IMR-90 (cell line): ENCODE measurements around the gene OSCP1. TPM values are rescaled to one million over a fixed set of nuclear protein-coding genes. Genes with fewer than 3 reads are reported as not detected.

ENCODE experiments used
- ATAC-seq: fragments of 200-7000 bp; cut with Tn5 transposase; 2 replicates; pipeline ENCODE4 v1.9.1; 2020; ENCODE audit warnings: low read depth, mild to moderate bottlenecking, moderate library complexity
- BruUV-seq: library from RNA; stranded (reverse); fragments of 400-500 nt; replicated peaks from 2 replicates; lab custom pipeline; 2021; lab: Mats Ljungman, UMichigan
- CTCF ChIA-PET: fragments of 300-600 bp; formaldehyde crosslinking; extraction: SDS; loops from one replicate; lab custom pipeline; 2021; ENCODE audit warnings: antibody characterized with exemption; lab: Yijun Ruan, JAX
- POLR2A ChIA-PET: fragments of 300-600 bp; sonication (Branson Sonifier 250); formaldehyde crosslinking; loops from one replicate; lab custom pipeline; 2022; ENCODE audit warnings: antibody characterized with exemption; ENCODE audit not compliant: unreplicated experiment; lab: Charles Lee
- DNase-seq: peaks from one replicate; pipeline ENCODE4 v3.0.0; 2013
- H2AFZ ChIP-seq: replicated peaks from 2 replicates; pipeline ENCODE3; 2013; ENCODE audit warnings: low read length, mild to moderate bottlenecking; ENCODE audit not compliant: poor library complexity
- H2AK5ac ChIP-seq: 2 replicates; pipeline ENCODE4 v1.6.1; 2013; ENCODE audit warnings: low read depth, low read length, inconsistent platforms
- H2AK9ac ChIP-seq: replicated peaks from 2 replicates; pipeline ENCODE3; 2013; ENCODE audit warnings: mild to moderate bottlenecking, low read depth, low read length, moderate library complexity; ENCODE audit not compliant: poor library complexity
- H2BK120ac ChIP-seq: 2 replicates; pipeline ENCODE4 v1.6.1; 2013; ENCODE audit warnings: low read depth, low read length, inconsistent platforms
- H2BK15ac ChIP-seq: 3 replicates; pipeline ENCODE4 v1.6.1; 2013; ENCODE audit warnings: low read depth, low read length, inconsistent platforms
- H2BK20ac ChIP-seq: 2 replicates; pipeline ENCODE4 v1.6.1; 2013; ENCODE audit warnings: low read depth, mild to moderate bottlenecking, inconsistent platforms, low read length, moderate library complexity
- H2BK5ac ChIP-seq: 2 replicates; pipeline ENCODE4 v1.6.1; 2013; ENCODE audit warnings: mild to moderate bottlenecking, low read depth, low read length, inconsistent platforms; ENCODE audit not compliant: poor library complexity, severe bottlenecking
- H3K14ac ChIP-seq: replicated peaks from 2 replicates; pipeline ENCODE4 v1.6.1; 2013; ENCODE audit warnings: low read depth, low read length, inconsistent platforms
- H3K18ac ChIP-seq: 2 replicates; pipeline ENCODE4 v1.6.1; 2013; ENCODE audit warnings: low read depth, low read length, control low read depth
- H3K23ac ChIP-seq: 2 replicates; pipeline ENCODE4 v1.6.1; 2013; ENCODE audit warnings: low read depth, low read length, inconsistent platforms
- H3K27ac ChIP-seq: 2 replicates; pipeline ENCODE4 v1.5.1; 2013; ENCODE audit warnings: mild to moderate bottlenecking, control low read depth, low read length; ENCODE audit not compliant: insufficient read depth
- H3K27me3 ChIP-seq: 2 replicates; pipeline ENCODE4 v1.6.1; 2013; ENCODE audit warnings: low read length; ENCODE audit not compliant: control insufficient read depth, insufficient read depth
- H3K36me3 ChIP-seq: 2 replicates; pipeline ENCODE4 v1.6.1; 2013; ENCODE audit warnings: low read length, mixed read lengths; ENCODE audit not compliant: control insufficient read depth, insufficient read depth
- H3K4ac ChIP-seq: 2 replicates; pipeline ENCODE4 v1.6.1; 2013; ENCODE audit warnings: low read depth, low read length, inconsistent platforms
- H3K4me1 ChIP-seq: 2 replicates; pipeline ENCODE4 v1.6.1; 2013; ENCODE audit warnings: low read length, mixed read lengths; ENCODE audit not compliant: control insufficient read depth, insufficient read depth
- H3K4me2 ChIP-seq: 2 replicates; pipeline ENCODE4 v1.6.1; 2013; ENCODE audit warnings: low read depth, mild to moderate bottlenecking, control low read depth, low read length, moderate library complexity
- H3K4me3 ChIP-seq: 2 replicates; pipeline ENCODE4 v1.5.1; 2013; ENCODE audit warnings: low read depth, mild to moderate bottlenecking, control low read depth, low read length, moderate library complexity; ENCODE audit not compliant: insufficient read depth
- H3K56ac ChIP-seq: 2 replicates; pipeline ENCODE4 v1.6.1; 2013; ENCODE audit warnings: low read length, inconsistent platforms; ENCODE audit not compliant: insufficient read depth; ENCODE audit errors: extremely low read depth
- H3K79me1 ChIP-seq, 2 experiments: 2 replicates each; pipeline ENCODE4 v1.6.1; 2013; ENCODE audit warnings: low read length in 2 of 2, inconsistent platforms in 1 of 2, low read depth in 1 of 2
- H3K9ac ChIP-seq: 2 replicates; pipeline ENCODE4 v1.6.1; 2013; ENCODE audit warnings: low read depth, low read length, control low read depth
- H3K9me1 ChIP-seq: 2 replicates; pipeline ENCODE4 v1.6.1; 2013; ENCODE audit warnings: low read length, inconsistent platforms; ENCODE audit not compliant: insufficient read depth
- H3K9me3 ChIP-seq: 2 replicates; pipeline ENCODE4 v1.6.1; 2013; ENCODE audit warnings: low read length; ENCODE audit not compliant: control insufficient read depth, insufficient read depth
- H4K20me1 ChIP-seq: 2 replicates; pipeline ENCODE4 v1.6.1; 2013; ENCODE audit warnings: low read length, inconsistent platforms; ENCODE audit not compliant: insufficient read depth
- H4K5ac ChIP-seq: 2 replicates; pipeline ENCODE4 v1.6.1; 2013; ENCODE audit warnings: mild to moderate bottlenecking, low read depth, low read length, control low read depth
- H4K8ac ChIP-seq, 2 experiments: 2 replicates each; pipeline ENCODE4 v1.6.1; 2013; ENCODE audit warnings: low read depth in 2 of 2, low read length in 2 of 2, control low read depth in 1 of 2, inconsistent platforms in 1 of 2
- H4K91ac ChIP-seq: 2 replicates; pipeline ENCODE4 v1.6.1; 2013; ENCODE audit warnings: low read depth, low read length, inconsistent platforms; ENCODE audit not compliant: insufficient read depth
- BHLHE40 ChIP-seq: fragments of 150-350 bp; IDR thresholded peaks from 2 replicates; pipeline ENCODE4 v1.6.1; 2016; ENCODE audit warnings: mild to moderate bottlenecking, low read depth, low read length
- CEBPB ChIP-seq: IDR thresholded peaks from 2 replicates; pipeline ENCODE4 v1.6.1; 2012; ENCODE audit warnings: low read depth, low read length, improper control_type of control experiment
- CHD1 ChIP-seq: IDR thresholded peaks from 2 replicates; pipeline ENCODE4 v1.6.1; 2012; ENCODE audit warnings: low read depth, low read length, improper control_type of control experiment
- CTCF ChIP-seq: conservative IDR thresholded peaks from 2 replicates; pipeline ENCODE4 v1.5.1; 2012; ENCODE audit warnings: mild to moderate bottlenecking, low read depth, low read length, improper control_type of control experiment
- ELK1 ChIP-seq: fragments of 150-350 bp; IDR thresholded peaks from 2 replicates; pipeline ENCODE4 v1.6.1; 2016; ENCODE audit warnings: low read depth, mild to moderate bottlenecking, low read length, moderate library complexity, borderline replicate concordance
- FOS ChIP-seq: fragments of 150-350 bp; IDR thresholded peaks from 2 replicates; pipeline ENCODE4 v1.6.1; 2016; ENCODE audit warnings: low read depth, low read length
- MAFK ChIP-seq: IDR thresholded peaks from 2 replicates; pipeline ENCODE4 v1.6.1; 2012; ENCODE audit warnings: low read depth, low read length, improper control_type of control experiment
- MAZ ChIP-seq: IDR thresholded peaks from 2 replicates; pipeline ENCODE4 v1.6.1; 2012; ENCODE audit warnings: low read depth, mild to moderate bottlenecking, low read length, improper control_type of control experiment, moderate library complexity, borderline replicate concordance
- MXI1 ChIP-seq: IDR thresholded peaks from 2 replicates; pipeline ENCODE4 v1.6.1; 2012; ENCODE audit warnings: low read depth, mild to moderate bottlenecking, low read length, moderate library complexity, borderline replicate concordance
- NFE2L2 ChIP-seq: fragments of 150-350 bp; IDR thresholded peaks from 2 replicates; pipeline ENCODE4 v1.6.1; 2016; ENCODE audit warnings: low read depth, mild to moderate bottlenecking, low read length
- POLR2A ChIP-seq: IDR thresholded peaks from 2 replicates; pipeline ENCODE4 v1.6.1; 2012; ENCODE audit warnings: mild to moderate bottlenecking, low read depth, low read length
- RAD21 ChIP-seq: IDR thresholded peaks from 2 replicates; pipeline ENCODE4 v1.6.1; 2012; ENCODE audit warnings: low read length, improper control_type of control experiment
- RCOR1 ChIP-seq: IDR thresholded peaks from 2 replicates; pipeline ENCODE4 v1.6.1; 2012; ENCODE audit warnings: mild to moderate bottlenecking, low read length, improper control_type of control experiment; ENCODE audit not compliant: insufficient replicate concordance
- RFX5 ChIP-seq: IDR thresholded peaks from 2 replicates; pipeline ENCODE4 v1.8.0; 2012; ENCODE audit warnings: low read depth, mild to moderate bottlenecking, low read length, moderate library complexity
- SMC3 ChIP-seq: fragments of 150-350 bp; IDR thresholded peaks from 2 replicates; pipeline ENCODE4 v1.6.1; 2016; ENCODE audit warnings: low read depth, mild to moderate bottlenecking, antibody characterized with exemption, low read length, moderate library complexity
- USF2 ChIP-seq: fragments of 150-350 bp; IDR thresholded peaks from 2 replicates; pipeline ENCODE4 v1.6.1; 2017; ENCODE audit warnings: mild to moderate bottlenecking, antibody characterized with exemption, low read length, low read depth
- WGBS, 2 experiments: methylation state at CpG; one replicate each; pipeline versions ENCODE4 v1.1.5 to v1.1.7; 2013; ENCODE audit warnings: missing lambda C conversion rate in 2 of 2; ENCODE audit not compliant: insufficient read length in 1 of 2; ENCODE audit errors: extremely low coverage in 2 of 2; 5-methylcytosine and 5-hydroxymethylcytosine counted together
- dilution Hi-C: fragments of 300-500 bp; cut with HindIII; formaldehyde crosslinking; loops from one replicate; pipeline ENCODE4 v1.14.3; 2018; ENCODE audit warnings: low sequenced_read_pairs; ENCODE audit not compliant: unreplicated experiment
- in situ Hi-C: fragments of 300-500 bp; cut with MboI; formaldehyde crosslinking; loops from 3 replicates; pipeline ENCODE4 v1.14.3; 2019; ENCODE audit warnings: low sequenced_read_pairs, inconsistent platforms, mixed read lengths
- intact Hi-C: fragments of 100-400 bp; cut with micrococcal nuclease; formaldehyde crosslinking; loops from 2 replicates; pipeline ENCODE4 v1.10.0; 2022
- polyA plus RNA-seq, 3 experiments: library from polyadenylated mRNA; depleted of rRNA; stranded (reverse); fragments of >200 nt; gene quantifications; 2 replicates each; pipeline ENCODE4 v1.2.3, GENCODE V29; 2012; ENCODE audit warnings: low replicate concordance in 1 of 3
- total RNA-seq: library from RNA; depleted of rRNA; stranded (reverse); fragments of >200 nt; gene quantifications from 2 replicates; pipeline ENCODE4 v1.2.3, GENCODE V29; 2012

OSCP1 gene
- total and polyA plus RNA-seq, 2 of the 4 experiments (the other 2 are of a cell fraction), result 7.8 to 11.8 TPM

GRCh38 chr1:36440044-36440443 is 10.2 kb downstream of the OSCP1 start:
- BruUV-seq, result no TSS peak
- Histone ChIP-seq H3K27me3 (no peaks in the 10 kb centered on the region), H4K8ac (no peak overlapping the region)

More at GRCh38 chr1:36440044-36440443, 10.2 kb downstream of the OSCP1 start:
- H3K9ac ChIP-seq, result no peak overlapping the region
- H3K14ac ChIP-seq, result no peak overlapping the region
- dilution Hi-C loops, result no loop called here
- H3K79me1 ChIP-seq, result no peaks in the 10 kb centered on the region
- no CpG with 5 or more reads among the region's 3 CpGs for WGBS, 2 experiments
- no peak overlapping the region for H2BK120ac ChIP-seq
- no peak overlapping the region for H3K4ac ChIP-seq
- TF ChIP-seq USF2, result no peak
- no peak for TF ChIP-seq CTCF
- no peak for TF ChIP-seq CEBPB
- no peak for TF ChIP-seq BHLHE40
- TF ChIP-seq FOS, result no peak
- TF ChIP-seq MAFK, result no peak
- TF ChIP-seq RAD21, result no peak
- no peak for TF ChIP-seq RFX5
- no peak for TF ChIP-seq POLR2A
- no peak for TF ChIP-seq MAZ
- no peak for TF ChIP-seq RCOR1
- TF ChIP-seq NFE2L2, result no peak
- TF ChIP-seq MXI1, result no peak
- TF ChIP-seq ELK1, result no peak
- no peak for TF ChIP-seq CHD1
- TF ChIP-seq SMC3, result no peak
- CTCF ChIA-PET, result interaction anchor here (1.5 kb wide), 1 partner anchor 10 kb away, joined by 4 read pairs; the partner anchor contains the start of gene OSCP1
- H3K36me3 ChIP-seq, result 0 out of 2 replicates have a peak, but pooled peaks cover 2% of the 10 kb centered on the region
- H4K20me1 ChIP-seq, result no peaks in the 10 kb centered on the region; the same call in 1 of the 2 replicates
- POLR2A ChIA-PET, result no interaction called here
- H3K56ac ChIP-seq, result no peak overlapping the region
- intact Hi-C loops, result no loop called here
- no peak overlapping the region for H3K4me3 ChIP-seq
- no peak overlapping the region for H3K4me2 ChIP-seq
- H2BK5ac ChIP-seq, result no peak overlapping the region
- no peak overlapping the region for H4K5ac ChIP-seq
- H3K18ac ChIP-seq, result no peak overlapping the region
- H3K23ac ChIP-seq, result no peak overlapping the region
- H3K4me1 ChIP-seq, result peaks cover 3% of the 10 kb centered on the region; the same call in 1 of the 2 replicates
- H4K91ac ChIP-seq, result no peak overlapping the region
- no peak overlapping the region for H2BK15ac ChIP-seq
- H3K27ac ChIP-seq, result no peak overlapping the region
- no peak overlapping the region for H2BK20ac ChIP-seq
- H3K9me1 ChIP-seq, result peaks cover 3% of the 10 kb centered on the region
- no peaks in the 10 kb centered on the region for H3K9me3 ChIP-seq
- H2AK5ac ChIP-seq, result no peak overlapping the region
- ATAC-seq, result no peak
- H2AFZ ChIP-seq, result no peak overlapping the region
- in situ Hi-C loops, result no loop called here
- H2AK9ac ChIP-seq, result no peak overlapping the region
- DNase-seq, result no peak
